NCI-H510A treated with DMSO at 0.1 percent for 48 hours (cell line): ENCODE data around the gene SOX1.
A peak's percentile ranks its signal among the peaks of the same experiment; 100 is the strongest.

ENCODE experiments used
- DNase-seq: peaks from one replicate; lab custom pipeline; 2025; lab: John Stamatoyannopoulos, UW

Gene SOX1

DNA sequence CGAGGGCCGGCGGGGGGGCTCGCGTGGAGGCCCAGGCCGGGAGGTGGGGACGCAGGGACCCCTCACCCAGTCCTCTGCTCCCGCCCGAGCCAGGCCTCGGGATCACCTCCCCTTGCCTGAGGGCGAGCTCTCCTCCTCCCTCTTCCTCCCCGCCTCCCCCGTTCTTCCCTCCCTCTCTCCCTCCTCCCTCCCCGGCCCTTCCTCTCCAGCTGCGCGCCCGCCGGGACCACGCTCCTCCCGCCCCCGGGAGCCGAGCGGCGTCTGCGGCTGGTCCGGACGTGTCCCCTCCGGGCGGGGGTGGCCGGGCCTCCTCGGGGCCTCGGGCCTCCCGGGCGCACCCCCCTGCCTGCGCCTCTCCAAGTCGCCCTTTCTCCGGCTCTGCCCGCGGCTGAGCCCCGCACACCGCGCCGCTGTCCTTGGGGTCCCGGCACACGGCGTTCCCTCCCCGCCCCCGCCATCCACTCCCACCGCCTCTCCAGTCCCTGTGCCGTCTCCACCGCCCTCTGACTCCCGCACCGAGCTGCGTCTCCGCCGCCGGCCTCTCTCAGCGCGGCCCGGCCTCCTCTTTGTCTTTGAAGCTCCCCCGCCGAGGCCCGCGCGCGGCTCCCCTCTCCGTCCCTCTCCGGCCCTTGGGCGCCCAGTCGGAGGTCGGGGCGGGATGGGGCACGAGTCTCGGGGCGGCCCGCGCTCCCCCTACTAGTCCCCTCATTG is 5.7 kb downstream of the SOX1 start:
- DNase-seq: peak; percentile 76

DNA sequence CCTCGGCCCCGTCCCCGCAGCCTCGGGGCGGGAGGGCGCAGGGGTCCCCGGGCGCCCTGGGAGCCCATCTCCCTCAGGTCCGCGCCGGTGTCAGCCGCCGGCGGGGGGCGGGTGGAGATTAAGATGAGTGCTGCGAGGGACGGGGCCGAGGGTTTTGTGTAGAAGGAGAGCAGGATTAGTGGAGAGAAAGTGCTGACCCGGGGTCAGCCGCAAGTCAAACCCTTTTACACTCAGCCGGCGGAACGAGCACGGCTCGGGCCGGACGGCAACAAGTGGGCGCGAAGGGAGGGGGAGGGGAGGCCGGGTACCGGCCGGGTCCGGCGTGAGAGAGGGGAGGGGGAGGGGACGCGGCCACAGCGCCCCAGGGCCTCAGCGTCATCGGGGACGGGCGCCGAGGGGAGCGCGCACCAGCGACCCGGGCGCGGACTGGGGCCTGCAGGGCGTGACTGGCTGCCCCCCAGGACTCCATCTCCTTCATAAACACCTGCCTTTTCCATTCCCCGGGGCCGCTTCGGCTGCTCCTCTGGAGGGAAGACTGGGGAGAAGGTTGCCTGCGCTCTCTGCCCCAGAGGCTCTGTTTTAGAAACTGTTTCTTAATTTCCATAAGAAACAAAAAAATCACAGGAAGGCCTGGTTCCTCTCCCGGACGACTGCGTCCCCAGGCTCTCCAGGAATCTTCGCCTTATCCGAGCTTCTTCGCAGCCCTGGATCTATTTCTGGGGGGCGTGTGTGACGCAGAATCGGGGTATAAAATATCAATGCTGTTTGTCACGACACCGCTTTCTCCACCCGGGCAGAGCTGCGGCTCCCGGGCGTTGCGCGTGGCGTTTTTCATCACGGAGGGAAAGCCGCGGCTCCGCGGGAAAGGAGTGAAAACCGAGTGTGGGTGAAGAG is 6.5 kb downstream of the SOX1 start:
- peak; percentile 62 for DNase-seq

DNA sequence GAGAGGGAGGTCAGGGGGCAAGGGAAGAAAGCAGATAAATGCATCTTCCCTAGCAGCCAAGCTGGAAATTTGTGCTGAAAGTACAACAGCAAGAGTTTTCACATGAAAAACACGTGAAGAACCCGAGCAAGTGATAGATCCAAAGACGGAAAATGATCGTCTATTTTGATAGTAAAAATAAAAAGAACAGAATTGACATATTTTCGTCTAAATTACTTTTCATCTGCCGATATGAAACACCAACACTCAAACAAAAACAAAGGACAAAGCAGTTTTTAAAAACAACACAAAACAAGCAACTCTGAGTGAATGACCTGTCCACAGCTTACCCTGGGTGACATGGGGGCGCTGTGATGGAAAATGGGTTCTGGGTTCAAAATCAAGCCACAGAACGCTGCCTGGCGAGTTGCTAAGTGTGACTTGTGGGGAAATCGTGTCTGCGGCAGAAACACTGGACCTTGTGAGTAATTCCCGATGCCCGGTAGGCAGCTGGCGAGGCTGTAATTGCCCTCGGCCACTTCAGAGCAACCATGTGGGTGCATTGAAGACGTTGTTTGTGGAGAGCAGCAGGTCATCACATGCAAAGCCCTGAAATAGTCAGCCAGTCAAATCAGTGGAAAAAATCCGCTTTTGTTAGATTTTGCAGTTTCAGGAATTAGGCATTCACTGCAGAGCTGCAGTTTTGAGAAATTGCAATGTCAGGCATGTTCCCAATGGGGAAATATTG is 7.4 kb downstream of the SOX1 start:
- peak; percentile 60 for DNase-seq

DNA sequence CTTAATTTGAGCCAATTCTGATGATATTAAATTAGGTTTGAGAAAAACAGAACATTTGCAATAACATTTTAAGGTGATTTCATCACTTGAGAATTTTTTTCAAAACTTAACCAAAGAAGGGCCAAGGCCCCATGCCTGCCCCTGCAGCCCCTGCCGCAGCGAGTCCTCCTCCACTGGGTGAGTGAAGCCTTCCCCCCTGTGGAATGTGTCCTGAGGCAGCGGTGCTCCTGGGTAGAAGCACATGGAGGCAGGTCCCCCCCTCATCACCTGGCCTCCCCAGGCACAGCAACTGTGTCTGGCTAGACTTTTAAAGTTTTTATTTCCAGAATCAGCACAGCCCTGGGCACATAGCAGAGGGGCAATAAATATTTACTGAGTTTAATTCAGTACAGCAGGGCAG is 10.8 kb downstream of the SOX1 start:
- DNase-seq: no peak

DNA sequence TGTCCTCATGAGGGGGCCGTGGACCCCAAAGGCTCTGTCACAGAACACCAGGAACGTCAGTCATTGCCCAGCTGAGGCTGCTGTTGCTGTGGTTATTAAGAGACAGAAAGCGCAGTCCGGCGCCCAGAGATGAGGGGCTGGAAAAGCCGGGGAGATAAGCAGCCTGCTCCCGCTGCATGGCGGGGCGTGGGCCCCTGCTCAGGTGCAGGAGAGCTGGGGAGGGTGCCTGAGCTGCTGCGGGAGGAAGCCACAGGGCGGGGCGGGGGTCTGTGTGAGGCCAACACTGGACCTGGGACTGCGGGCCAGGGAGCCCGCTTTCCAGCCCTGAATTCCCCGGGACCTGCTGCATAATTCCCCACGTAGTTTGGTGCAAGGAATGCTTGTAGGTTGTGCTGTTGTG is 11.3 kb downstream of the SOX1 start:
- DNase-seq: no peak

DNA sequence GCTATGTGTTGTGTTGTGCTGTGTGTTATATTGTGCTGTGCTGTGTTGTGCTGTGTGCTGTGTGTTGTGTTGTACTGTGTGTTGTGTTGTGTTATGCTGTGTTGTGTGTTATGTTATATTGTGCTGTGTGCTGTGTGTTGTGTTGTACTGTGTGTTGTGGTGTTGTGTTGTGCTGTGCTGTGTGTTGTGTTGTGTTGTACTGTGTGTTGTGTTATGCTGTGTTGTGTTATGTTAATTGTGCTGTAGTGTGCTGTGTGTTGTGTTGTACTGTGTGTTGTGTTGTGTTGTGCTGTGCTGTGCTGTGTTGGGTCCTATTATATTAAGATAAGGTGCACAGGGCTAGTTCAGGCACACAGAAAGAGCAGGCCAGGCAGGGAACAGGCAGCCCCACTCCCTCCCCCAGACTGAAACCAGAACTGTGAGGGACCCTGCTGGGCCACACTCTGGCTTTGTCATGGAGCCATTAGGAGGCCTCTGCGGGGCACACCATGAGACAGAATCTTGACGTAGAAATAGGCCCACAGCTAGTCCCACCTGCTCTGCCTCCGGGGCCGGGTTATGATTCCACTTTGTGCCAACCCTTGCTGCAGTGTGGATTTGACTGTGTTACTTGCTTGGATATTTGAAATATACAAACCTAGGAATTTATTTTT is 12.1 kb downstream of the SOX1 start:
- DNase-seq: no peak

DNA sequence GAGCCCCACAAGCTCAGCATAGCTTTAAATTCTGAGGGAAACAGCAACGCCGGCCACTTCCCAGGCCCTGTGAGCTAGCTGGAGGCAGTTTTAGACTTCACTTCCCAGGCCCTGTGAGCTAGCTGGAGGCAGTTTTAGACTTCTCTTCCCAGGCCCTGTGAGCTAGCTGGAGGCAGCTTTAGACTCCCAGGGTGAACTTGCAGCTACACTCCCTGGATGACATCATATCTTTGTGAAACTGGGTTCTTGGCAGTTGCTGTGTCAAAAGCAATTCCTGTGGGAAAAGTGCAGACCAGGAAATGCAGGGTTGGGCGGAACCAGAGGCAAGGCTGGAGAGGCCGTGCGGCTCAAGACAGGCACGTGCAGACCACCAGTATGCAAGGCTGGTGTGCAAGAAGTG is 12.7 kb downstream of the SOX1 start:
- DNase-seq: no peak

DNA sequence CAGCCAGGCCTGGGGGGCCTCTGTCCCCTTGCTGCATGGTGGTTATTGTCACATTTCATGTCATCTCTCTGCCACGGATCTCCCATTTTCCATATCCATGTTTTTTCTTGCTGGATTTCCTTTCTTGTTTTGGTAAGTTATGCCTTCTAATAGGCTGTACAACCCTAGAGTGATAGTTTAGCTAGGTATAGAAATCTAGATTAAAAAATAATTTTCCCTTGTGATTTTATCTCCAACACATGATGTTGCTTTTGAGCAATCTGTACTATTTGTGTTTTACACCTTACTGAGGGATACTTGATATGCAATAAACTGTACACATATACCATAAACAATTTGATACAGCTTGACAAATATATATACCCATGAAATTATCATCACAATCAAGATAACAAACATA is 17.0 kb downstream of the SOX1 start:
- no peak for DNase-seq

DNA sequence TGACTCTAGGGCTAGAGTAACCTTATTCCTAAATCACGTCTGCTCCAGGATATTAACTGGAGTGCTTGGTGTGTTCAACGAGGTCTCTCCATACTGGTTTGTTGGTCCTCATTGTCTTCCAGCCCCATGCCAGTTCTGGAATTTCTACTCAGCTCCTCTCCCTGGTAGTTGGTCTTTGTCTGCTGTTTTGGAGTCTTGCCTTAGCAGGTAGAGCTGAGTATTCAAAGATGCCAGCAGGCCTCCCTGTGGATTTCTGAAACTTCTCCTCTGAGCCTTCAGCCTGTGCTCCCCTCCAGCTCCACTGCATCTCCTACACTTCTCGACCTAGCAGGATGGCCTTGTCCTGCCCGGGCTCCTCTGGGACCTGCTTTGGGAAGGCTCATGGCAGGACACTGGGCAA is 25.5 kb downstream of the SOX1 start:
- DNase-seq: no peak

DNA sequence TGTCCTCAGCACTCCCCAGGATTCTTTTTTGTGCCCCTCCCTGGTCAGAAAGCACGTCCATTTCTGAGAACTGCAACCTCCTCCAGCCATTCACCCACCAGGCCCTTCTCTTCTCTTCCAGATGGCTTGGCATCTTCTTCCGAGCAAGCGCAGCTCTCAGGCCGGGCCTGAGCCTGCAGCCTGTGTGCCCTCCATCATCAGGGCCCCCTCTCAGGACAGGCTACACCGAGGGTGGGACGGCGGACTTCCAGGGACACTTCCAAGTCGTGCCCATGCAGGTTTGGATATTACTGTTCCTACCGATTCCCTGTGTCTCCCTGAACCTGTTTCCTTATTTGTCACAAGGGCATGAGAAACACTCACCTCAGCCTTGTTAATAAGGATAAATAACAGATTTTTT is 28.4 kb downstream of the SOX1 start:
- DNase-seq: no peak

DNA sequence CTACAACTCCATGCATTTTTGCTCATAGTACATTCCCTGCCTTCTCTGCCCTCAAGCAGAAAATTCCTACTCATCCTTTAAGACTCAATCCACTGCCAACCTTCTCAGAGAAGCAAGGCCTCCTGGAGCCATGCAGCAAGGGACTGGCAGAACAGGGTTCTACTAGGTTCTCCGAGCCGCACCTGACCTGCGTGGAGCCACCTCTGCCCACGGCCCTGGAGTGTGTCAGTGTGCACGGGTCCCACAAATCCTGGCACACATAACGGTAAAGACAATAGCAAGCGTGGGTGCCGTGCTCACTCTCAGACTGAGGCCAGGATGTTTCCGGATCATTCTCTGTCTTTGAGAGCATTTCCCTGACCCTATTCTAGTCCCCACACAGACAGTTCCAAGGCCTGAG is 30.0 kb downstream of the SOX1 start:
- no peak for DNase-seq

DNA sequence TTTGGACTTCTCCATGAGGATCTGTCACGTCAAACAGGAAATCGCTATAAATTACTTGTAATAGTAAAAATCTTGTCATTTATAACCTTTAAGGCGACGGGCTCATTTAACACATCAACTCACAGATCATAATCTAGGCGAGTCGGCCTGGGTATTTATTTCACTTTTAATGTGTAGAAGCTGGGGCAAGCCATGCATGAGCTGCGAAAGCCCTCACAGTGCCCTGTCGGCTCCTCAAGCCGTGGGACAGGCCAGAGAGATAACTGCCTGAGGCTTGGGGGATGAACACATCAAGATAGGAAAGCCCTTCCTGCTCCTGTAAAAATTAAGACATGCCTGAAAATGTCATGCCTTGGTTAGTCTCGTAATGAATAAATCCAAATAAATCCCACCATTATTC is 30.8 kb downstream of the SOX1 start:
- DNase-seq: no peak

DNA sequence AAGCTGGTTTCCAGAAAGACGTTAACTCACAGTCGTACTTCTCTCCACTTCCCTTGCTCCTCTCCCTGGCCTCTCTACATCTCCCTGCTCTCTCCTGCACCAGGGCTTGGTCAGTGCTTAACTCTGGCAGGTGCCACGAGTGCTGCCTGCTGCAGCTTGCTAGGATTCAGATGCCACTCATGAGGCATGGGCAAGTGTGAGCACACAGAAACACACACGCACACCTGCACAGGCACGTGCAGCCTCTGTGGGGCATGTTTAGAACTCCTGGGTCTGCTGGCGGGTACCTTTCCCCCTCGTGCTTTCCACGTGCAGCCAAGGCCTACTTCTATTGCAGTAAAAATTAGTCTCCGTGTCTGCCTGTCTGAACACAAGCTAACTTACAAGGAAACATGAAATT is 31.8 kb downstream of the SOX1 start:
- peak; percentile 20 for DNase-seq

DNA sequence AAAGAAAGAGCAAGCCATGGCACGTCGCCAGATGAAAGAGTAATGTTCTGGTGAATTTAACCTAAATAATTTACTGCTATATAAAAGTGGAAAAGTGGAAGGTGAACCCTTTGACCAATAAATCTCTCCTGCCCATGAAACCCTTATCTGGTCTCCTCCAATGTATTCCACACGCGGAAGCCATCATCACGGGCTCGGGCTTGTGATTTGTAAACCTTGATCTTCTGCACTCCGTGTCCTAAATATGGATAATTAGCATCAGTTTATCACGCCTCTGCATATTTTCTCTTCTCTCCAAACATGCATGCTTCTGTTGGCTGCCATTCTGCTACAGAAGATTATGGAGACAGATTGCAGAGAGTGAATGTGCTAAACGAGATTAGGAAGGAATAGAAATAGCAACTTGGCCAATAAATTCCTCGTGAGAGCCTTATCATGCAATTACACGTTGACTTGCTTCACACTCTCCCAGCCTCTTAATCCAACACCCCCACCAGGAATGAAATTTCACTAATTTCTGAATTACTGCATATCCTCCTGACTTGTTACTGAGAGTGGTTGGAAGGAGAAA is 34.5 kb downstream of the SOX1 start:
- DNase-seq: no peak

DNA sequence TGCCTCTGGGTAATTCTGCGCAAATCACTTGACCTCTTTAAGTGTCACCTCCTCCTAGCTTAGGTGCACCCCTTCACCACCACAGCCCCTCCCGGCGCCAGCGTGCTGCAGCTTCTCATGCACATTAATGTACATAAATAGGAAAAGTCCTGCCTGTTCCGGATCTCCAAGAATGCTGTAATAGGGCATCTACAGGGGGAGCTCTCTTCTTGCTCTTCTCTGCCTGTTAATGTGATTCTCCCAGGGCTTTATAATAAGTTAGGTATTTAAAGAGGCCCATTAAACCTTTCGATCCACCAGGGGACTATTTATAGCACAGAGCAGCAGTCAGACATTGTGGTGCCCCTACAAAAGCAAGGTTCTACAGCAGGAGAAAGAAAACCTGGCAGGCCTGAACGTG is 35.3 kb downstream of the SOX1 start:
- DNase-seq: peak; percentile 66

DNA sequence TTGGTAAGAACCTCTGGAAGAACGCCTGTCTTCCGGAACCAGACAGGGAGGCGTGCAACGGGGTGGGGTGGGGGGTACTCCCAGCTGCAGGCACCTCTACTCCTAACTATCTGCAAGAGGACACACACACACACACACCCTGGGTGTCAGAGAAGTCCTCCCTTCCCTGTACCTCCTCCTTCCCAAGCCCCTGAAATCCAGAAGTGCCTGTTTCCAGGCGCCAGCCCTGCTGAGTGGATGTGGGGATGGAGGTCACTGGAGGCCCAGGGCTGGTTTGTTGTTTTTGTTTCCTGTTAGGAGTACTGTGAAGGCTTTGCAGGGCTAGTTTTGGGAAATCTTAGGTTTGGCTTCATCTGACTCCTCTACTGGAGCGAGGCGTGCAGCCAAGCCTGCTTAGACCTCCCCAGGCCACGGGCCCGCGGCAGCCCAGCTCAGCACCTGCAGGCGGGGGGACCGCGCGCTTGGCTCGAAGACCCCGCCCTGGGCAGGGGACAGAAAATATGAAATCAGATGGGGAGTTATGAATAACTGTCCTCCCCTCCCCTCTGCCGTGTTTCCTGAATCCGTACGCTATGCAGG is 36.4 kb downstream of the SOX1 start:
- no peak for DNase-seq

DNA sequence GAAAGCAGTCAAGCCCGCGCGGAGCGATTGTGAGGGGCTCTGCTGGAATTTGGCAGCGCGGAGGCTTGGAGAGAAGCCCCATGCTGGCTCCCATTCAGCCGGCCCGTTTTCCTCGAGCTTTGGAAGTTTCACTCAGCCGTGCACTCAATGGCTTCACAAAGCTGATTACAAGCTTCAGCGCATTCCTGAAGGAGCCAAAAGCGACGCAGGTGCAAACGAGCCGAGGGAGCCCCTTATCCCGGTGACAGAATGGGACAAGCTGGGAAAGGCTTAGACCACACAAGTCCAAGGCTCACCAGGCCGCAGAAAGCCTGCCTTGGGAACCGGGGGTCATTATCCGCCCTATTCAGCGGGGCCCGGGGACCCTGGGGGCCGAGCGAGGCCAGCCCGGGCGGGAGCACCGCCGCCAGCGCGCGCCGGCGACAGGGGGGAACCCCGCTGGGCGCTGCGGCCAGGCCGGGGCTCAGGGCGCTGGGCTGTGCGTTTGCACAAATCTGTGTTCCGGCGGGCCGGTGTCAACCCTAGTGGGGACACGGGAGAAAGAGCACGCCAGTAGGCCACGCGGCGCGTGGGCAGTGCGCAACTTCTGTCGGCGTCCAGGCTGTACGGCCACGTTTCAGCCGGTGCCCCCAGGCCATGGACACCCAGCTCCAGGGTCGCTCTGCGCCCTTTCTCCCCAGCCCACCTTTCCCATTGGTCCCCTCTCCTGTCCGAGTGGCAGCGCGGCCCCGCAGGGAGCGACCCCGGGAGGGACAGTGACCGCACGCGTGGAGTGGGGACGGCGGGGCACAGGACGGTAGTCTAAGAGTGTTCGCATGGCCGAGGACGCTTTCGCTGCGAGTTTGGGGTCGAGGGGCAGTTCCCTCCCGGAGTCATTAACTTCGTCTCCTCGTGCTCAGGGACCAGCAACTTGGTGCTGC is 37.3 kb downstream of the SOX1 start:
- DNase-seq: no peak

DNA sequence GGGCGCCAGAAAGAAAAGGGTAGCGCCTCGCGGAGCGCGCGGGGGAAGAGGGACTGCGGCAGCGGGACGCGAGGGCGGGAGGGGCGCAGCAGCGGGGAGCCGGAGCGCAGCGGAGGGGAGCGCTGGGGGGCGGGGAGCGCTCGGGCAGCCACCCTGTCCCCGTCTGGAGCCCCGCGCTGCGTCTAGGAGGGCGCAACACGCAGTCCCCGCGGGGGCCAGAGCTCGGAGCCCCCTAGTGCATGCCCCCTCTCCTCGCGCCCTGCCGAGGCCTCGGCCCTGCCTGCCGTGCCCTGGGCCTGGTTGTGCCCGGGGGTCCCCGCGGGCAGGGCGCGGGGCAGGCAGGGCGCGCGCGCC is 37.9 kb downstream of the SOX1 start:
- no peak for DNase-seq

DNA sequence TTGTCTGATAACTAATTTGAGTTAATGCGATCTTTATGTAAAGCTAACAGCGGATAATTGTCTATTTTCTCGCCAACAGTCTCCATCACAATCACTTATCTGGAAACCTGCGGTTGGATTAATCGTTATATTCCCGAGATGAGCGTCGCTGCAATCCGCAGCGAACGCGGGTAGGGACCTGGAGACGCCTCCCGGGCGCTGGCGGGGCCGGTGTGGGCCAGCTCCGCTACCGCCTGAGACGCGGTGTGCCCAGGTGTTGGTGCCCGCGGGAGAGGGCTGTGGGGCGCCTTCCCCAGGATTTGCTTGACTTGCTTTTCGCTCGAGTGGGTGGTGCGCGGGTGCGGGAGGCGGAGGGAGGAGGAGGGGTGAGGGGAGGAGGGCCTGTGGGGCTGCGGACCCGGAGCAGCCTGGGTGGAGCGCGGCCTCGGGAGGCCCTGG is 38.3 kb downstream of the SOX1 start:
- no peak for DNase-seq

DNA sequence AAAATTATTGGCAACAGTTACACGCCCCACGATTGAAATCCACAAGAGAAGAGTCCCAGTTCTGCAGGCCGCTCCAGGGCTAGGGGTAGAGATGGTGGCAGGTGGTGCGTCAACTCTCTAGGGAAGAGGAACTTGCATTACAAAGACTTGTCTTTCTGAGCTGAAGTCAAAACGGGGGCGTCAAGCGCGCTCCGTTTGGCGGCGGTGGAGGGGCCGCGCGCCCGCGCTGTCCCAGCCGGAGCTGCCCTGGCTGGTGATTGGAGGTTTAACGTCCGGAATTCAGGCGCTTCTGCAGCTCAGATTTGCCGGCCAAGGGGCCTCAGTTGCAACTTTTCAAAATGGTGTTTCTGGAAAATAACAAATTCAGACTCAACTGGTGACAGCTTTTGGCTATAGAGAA is 38.9 kb downstream of the SOX1 start:
- no peak for DNase-seq
